Hepatocyte (in vitro differentiated cells): ENCODE data around the gene TST. TPM values are rescaled to one million over a fixed set of nuclear protein-coding genes. Genes with fewer than 3 reads are reported as not detected.

Experiments used
- DNase-seq: peaks from one replicate; pipeline ENCODE4 v3.0.0-alpha.2; 2016; ENCODE audit warnings: low spot score
- H2AFZ ChIP-seq: fragments of 200-600 bp; sonication (generic); 2 replicates; pipeline ENCODE4 v1.6.0; 2016; ENCODE audit warnings: antibody characterized with exemption, mild to moderate bottlenecking
- H3K27ac ChIP-seq: fragments of 200-600 bp; sonication (generic); 2 replicates; pipeline ENCODE4 v1.5.1; 2016; ENCODE audit warnings: mild to moderate bottlenecking
- H3K27me3 ChIP-seq: fragments of 200-600 bp; sonication (generic); 2 replicates; pipeline ENCODE4 v1.6.1; 2016
- H3K36me3 ChIP-seq: fragments of 200-600 bp; sonication (generic); replicated peaks from 2 replicates; pipeline ENCODE4 v1.5.1; 2016; ENCODE audit warnings: low read depth; ENCODE audit not compliant: insufficient read depth
- H3K4me1 ChIP-seq: fragments of 200-600 bp; sonication (generic); 2 replicates; pipeline ENCODE4 v1.5.1; 2016; ENCODE audit warnings: mild to moderate bottlenecking, moderate library complexity; ENCODE audit not compliant: insufficient read depth
- H3K4me2 ChIP-seq: fragments of 200-600 bp; sonication (generic); 2 replicates; pipeline ENCODE4 v1.6.0; 2016
- H3K4me3 ChIP-seq: fragments of 200-600 bp; sonication (generic); 2 replicates; pipeline ENCODE4 v1.5.1; 2016; ENCODE audit warnings: mild to moderate bottlenecking
- H3K79me2 ChIP-seq: fragments of 200-600 bp; sonication (generic); 2 replicates; pipeline ENCODE4 v1.6.0; 2017; ENCODE audit warnings: mild to moderate bottlenecking
- H3K9me2 ChIP-seq: fragments of 200-600 bp; sonication (generic); replicated peaks from 2 replicates; pipeline ENCODE4 v1.6.0; 2017; ENCODE audit warnings: mild to moderate bottlenecking; ENCODE audit not compliant: insufficient read depth
- H3K9me3 ChIP-seq: fragments of 200-600 bp; sonication (generic); 2 replicates; pipeline ENCODE4 v1.5.1; 2016; ENCODE audit warnings: low read depth, mild to moderate bottlenecking
- H4K20me1 ChIP-seq: fragments of 200-600 bp; sonication (generic); 2 replicates; pipeline ENCODE4 v1.6.0; 2016; ENCODE audit warnings: mild to moderate bottlenecking; ENCODE audit not compliant: insufficient read depth, poor library complexity, severe bottlenecking
- EZH2 ChIP-seq: fragments of 200-600 bp; sonication (generic); IDR thresholded peaks from 2 replicates; pipeline ENCODE4 v1.6.1; 2016; ENCODE audit warnings: antibody characterized with exemption, mild to moderate bottlenecking, borderline replicate concordance
- EZH2phosphoT487 ChIP-seq: fragments of 200-600 bp; sonication (generic); IDR thresholded peaks from one replicate; pipeline ENCODE4 v1.6.1; 2018; ENCODE audit warnings: antibody characterized with exemption, mild to moderate bottlenecking, low read depth, moderate library complexity; ENCODE audit not compliant: unreplicated experiment, severe bottlenecking
- WGBS: methylation state at CpG from one replicate; pipeline ENCODE4 v1.1.6; 2016; ENCODE audit warnings: low lambda C conversion rate; ENCODE audit errors: missing lambda C conversion rate; 5-methylcytosine and 5-hydroxymethylcytosine counted together
- polyA plus RNA-seq: library from polyadenylated mRNA; unstranded; fragments of >200 nt; fragmentation: Nextera tagmentation; extraction: Ambion mirVana; gene quantifications from 2 replicates; pipeline ENCODE4 v1.2.1, GENCODE V29; 2016
- total RNA-seq: library from RNA; depleted of rRNA; stranded (reverse); fragments of >200 nt; gene quantifications from 2 replicates; pipeline ENCODE4 v1.2.3, GENCODE V29; 2014
- TF ChIP-seq, protein P1 (sequence below): fragments of 200-600 bp; sonication (generic); IDR thresholded peaks from 2 replicates; pipeline ENCODE4 v1.5.1; 2016; ENCODE audit warnings: antibody characterized with exemption, mild to moderate bottlenecking; ENCODE audit not compliant: poor library complexity

Gene TST
- 111 and 114 TPM in 2 replicates for total RNA-seq
- polyA plus RNA-seq, result 47.0 and 50.2 TPM in 2 replicates

DNA sequence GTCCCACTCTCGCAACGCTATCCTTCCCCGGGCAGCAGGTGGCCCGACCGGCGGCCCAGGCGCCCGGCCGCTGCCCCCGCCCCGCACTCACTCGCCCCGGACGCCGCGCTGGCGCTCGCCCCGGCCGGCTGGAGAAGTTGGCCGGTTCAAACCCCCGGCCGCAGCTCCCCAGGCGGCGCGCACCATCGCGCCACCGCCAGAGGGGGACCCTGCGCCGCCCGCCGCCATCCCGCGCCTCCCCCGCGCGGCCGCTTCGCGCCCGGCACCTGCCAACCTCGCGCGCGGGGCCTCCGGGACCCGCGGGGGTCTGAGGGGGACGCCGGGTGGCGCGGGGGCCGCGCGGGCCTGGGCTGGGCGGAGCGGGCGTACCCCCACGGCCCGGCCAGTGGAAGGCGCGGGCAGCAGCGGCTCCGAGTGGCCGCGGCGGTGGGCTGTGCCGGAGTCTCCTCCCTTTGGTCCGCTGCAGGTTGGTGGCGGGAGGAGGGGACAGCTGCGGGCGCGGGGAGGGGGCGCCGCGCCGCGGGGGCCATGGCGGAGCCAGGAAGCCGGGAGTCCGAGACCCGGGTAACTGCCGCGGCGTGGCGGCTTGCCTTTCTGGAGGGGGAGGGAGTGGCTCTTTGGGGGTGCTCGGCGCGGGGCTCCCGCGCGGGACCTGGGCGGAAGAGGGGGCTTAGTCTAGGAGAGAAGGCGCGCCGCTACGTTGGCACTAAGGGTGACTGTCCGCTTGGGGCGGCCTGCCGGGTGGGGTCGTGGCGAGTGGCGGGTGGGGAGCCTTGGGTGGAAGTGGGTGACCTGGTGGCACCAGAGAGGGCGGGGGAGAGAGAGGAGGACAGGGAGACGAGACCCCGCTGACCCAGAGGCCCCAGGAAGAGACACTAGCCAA is at the start of gene TST, which contains the start of gene MPST:
TSS of gene TST (minus strand) at position 139 of the 883 bp plus-strand sequence. CDS start 715 bp downstream, outside the sequence.
TSS of gene MPST (plus strand) at position 434 of the 883 bp plus-strand sequence. CDS start at position 529, 95 bp downstream.
- H3K36me3 ChIP-seq, result no peaks in the 10 kb centered on the region
- H3K27ac ChIP-seq, result peak within 1 kb of the TSS; percentile 99
- DNase-seq, result peak; percentile 89
- no peaks in the 10 kb centered on the region for H3K27me3 ChIP-seq
- H3K79me2 ChIP-seq, result peaks cover 64% of the 10 kb centered on the region
- peaks cover 29% of the 10 kb centered on the region for H4K20me1 ChIP-seq
- peak within 1 kb of the TSS; percentile 100 for H2AFZ ChIP-seq
- no peaks in the 10 kb centered on the region for H3K9me3 ChIP-seq
- 1% methylated on average over 14 of the region's 107 CpGs for WGBS
- peaks cover 47% of the 10 kb centered on the region for H3K4me1 ChIP-seq
- TF ChIP-seq, protein P1, sequence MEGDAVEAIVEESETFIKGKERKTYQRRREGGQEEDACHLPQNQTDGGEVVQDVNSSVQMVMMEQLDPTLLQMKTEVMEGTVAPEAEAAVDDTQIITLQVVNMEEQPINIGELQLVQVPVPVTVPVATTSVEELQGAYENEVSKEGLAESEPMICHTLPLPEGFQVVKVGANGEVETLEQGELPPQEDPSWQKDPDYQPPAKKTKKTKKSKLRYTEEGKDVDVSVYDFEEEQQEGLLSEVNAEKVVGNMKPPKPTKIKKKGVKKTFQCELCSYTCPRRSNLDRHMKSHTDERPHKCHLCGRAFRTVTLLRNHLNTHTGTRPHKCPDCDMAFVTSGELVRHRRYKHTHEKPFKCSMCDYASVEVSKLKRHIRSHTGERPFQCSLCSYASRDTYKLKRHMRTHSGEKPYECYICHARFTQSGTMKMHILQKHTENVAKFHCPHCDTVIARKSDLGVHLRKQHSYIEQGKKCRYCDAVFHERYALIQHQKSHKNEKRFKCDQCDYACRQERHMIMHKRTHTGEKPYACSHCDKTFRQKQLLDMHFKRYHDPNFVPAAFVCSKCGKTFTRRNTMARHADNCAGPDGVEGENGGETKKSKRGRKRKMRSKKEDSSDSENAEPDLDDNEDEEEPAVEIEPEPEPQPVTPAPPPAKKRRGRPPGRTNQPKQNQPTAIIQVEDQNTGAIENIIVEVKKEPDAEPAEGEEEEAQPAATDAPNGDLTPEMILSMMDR, result no peak
- no peak for TF ChIP-seq EZH2phosphoT487
- TF ChIP-seq EZH2, result no peak
- no peaks in the 10 kb centered on the region for H3K9me2 ChIP-seq
- peak within 1 kb of the TSS; percentile 99 for H3K4me3 ChIP-seq
- peak within 1 kb of the TSS; percentile 92 for H3K4me2 ChIP-seq

DNA sequence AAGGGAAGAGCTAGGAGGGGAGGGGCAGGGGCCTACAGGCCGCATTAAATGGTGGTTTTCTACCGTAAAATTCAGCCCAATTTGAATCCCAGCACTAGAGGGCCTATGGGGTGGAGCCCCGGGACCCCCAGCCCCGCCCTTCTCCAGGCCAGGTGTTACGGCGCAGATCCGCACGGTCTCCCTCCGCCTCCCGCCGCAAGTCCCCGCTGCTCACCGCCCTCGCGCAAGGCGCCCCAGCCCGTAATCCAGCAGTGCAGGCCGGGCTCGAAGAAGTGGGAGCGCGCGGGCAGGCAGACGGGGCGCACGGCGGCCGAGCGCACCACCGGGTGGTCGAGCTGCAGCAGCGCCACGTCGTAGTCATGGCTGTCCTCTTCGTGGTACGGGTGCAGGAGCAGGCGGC is 49.6 kb upstream of the TST start:
- peak; percentile 33 for DNase-seq
- Histone ChIP-seq H3K4me2 (peak overlapping the region; percentile 62), H3K27ac (no peak overlapping the region), H3K4me1 (peaks cover 6% of the 10 kb centered on the region), H2AFZ (no peak overlapping the region), H3K4me3 (no peak overlapping the region), H3K36me3 (no peaks in the 10 kb centered on the region), H3K9me3 (no peaks in the 10 kb centered on the region), H3K27me3 (peaks cover 26% of the 10 kb centered on the region), H3K79me2 (no peaks in the 10 kb centered on the region), H3K9me2 (no peaks in the 10 kb centered on the region), H4K20me1 (no peaks in the 10 kb centered on the region)
- WGBS, result 8% methylated on average over 33 of the region's 36 CpGs
- TF ChIP-seq, protein P1, result peak; percentile 15
- TF ChIP-seq EZH2phosphoT487, result no peak

DNA sequence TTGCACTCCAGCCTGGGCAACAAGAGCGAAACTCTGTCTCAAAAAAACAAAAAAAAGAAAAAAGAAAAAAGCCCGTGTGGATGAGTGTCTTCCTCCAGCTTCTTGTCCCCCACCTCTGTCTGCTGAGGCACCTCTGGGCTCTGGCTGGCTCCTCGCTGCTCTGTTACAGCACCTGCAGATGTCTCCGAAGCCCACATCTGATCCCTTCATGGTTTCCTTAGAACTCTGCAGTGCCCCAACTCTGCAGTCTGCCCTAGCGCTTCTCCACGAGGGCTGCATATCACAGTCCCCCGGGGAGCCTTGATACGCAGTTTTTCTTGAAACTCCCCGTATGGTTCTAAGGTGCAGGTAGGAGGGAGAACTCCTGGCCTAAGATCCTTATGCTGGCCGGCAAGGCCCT is 48.2 kb upstream of the TST start:
- no peak for TF ChIP-seq EZH2
- TF ChIP-seq, protein P1, result no peak
- no peak for TF ChIP-seq EZH2phosphoT487
- Histone ChIP-seq H3K27me3 (peaks cover 26% of the 10 kb centered on the region), H3K9me3 (no peaks in the 10 kb centered on the region), H4K20me1 (no peaks in the 10 kb centered on the region), H2AFZ (no peak overlapping the region), H3K4me3 (no peak overlapping the region), H3K4me2 (no peak overlapping the region), H3K4me1 (peaks cover 6% of the 10 kb centered on the region), H3K79me2 (no peaks in the 10 kb centered on the region), H3K36me3 (no peaks in the 10 kb centered on the region), H3K27ac (no peak overlapping the region), H3K9me2 (no peaks in the 10 kb centered on the region)
- WGBS, result 84% methylated on average over 10 of the region's 10 CpGs
- DNase-seq, result no peak
